ENCODE data around the gene ABCG8.

The ABCG8 gene

DNA sequence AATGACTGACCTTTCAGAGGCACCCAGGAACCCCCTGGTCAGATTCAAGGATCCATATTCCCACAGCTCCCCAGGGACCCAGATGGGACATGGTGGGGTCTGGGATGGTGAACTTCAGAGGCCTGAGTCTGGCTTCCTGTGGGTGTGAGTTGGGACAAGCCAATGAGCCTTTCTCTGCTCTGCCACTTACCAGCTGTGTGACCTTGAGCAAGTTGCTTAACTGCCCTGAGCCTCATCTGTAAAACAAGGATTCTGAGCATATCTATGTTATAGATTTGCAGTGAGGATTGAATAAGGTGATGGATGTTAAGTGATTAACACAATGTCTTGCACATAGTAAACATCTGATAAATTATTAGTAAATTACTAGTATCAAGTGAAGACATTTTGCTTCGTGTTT is 6.4 kb downstream of the ABCG8 start (continued):
- TF ChIP-seq PATZ1 (CRISPR knock-in tag; IDR thresholded peaks at IDR 0.05; ENCODE audit: borderline replicate concordance), result no peak

DNA sequence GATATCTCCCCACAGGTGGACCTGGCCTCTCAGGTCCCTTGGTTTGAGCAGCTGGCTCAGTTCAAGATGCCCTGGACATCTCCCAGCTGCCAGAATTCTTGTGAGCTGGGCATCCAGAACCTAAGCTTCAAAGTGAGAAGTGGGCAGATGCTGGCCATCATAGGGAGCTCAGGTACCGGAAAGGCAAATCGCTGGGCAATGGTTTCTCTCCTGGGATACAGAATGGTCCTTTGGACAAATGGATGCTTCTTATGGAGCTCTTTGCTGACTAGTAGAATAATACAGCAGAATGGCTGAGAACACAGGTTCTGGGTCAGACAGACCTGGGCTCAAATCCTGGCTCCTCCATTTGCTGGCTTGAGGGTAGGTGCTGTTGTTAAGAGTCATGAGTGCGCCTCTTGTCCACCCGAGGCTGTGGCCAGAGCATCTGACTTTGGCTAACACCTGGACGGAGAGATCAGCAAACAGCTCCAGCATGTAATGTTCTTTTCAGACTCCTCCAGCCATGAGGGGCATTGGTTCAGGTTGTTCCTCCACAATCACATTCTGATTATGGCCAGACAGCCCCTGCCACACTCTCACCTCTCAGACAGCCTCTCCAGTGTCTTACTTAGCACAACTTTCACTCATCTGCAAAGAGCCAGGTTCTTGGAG is 7.5 kb downstream of the ABCG8 start:
- ATAC-seq, result no peak
- TF ChIP-seq PATZ1 (CRISPR knock-in tag; IDR thresholded peaks at IDR 0.05; ENCODE audit: borderline replicate concordance) (no peak), PPARA (CRISPR knock-in tag; IDR thresholded peaks at IDR 0.05; ENCODE audit: borderline replicate concordance) (no peak), CSRNP3 (CRISPR knock-in tag; IDR thresholded peaks at IDR 0.05) (no peak), ARNTL (CRISPR knock-in tag; IDR thresholded peaks at IDR 0.05; ENCODE audit: borderline replicate concordance, low read depth) (no peak), ZC3H10 (CRISPR knock-in tag; IDR thresholded peaks at IDR 0.05) (no peak), SNAI2 (CRISPR knock-in tag; IDR thresholded peaks at IDR 0.05) (no peak), TOX (CRISPR knock-in tag; IDR thresholded peaks at IDR 0.05; ENCODE audit: borderline replicate concordance) (no peak), ZFP3 (CRISPR knock-in tag; IDR thresholded peaks at IDR 0.05) (no peak), TCF4 (CRISPR knock-in tag; IDR thresholded peaks at IDR 0.05; ENCODE audit: borderline replicate concordance) (no peak), ZNF8 (CRISPR knock-in tag; IDR thresholded peaks at IDR 0.05) (no peak), TSHZ2 (CRISPR knock-in tag; IDR thresholded peaks at IDR 0.05) (no peak), BACH2 (CRISPR knock-in tag; IDR thresholded peaks at IDR 0.05; ENCODE audit: borderline replicate concordance) (no peak), ESRRG (CRISPR knock-in tag; IDR thresholded peaks at IDR 0.05) (no peak), RARB (CRISPR knock-in tag; IDR thresholded peaks at IDR 0.05) (no peak), CREB5 (CRISPR knock-in tag; IDR thresholded peaks at IDR 0.05; ENCODE audit: low read depth) (no peak), ZNF70 (CRISPR knock-in tag; IDR thresholded peaks at IDR 0.05) (no peak), CSDC2 (CRISPR knock-in tag; IDR thresholded peaks at IDR 0.05) (no peak), ZFP30 (CRISPR knock-in tag; IDR thresholded peaks at IDR 0.05) (no peak)
- TF ChIP-seq, protein P1, sequence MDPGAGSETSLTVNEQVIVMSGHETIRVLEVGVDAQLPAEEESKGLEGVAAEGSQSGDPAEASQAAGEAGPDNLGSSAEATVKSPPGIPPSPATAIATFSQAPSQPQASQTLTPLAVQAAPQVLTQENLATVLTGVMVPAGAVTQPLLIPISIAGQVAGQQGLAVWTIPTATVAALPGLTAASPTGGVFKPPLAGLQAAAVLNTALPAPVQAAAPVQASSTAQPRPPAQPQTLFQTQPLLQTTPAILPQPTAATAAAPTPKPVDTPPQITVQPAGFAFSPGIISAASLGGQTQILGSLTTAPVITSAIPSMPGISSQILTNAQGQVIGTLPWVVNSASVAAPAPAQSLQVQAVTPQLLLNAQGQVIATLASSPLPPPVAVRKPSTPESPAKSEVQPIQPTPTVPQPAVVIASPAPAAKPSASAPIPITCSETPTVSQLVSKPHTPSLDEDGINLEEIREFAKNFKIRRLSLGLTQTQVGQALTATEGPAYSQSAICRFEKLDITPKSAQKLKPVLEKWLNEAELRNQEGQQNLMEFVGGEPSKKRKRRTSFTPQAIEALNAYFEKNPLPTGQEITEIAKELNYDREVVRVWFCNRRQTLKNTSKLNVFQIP (CRISPR knock-in tag; IDR thresholded peaks at IDR 0.05; ENCODE audit: borderline replicate concordance, low read depth), result no peak

- ATAC-seq, result no peak
These were observed 9.4 kb downstream of the ABCG8 start for GRCh38 chr2:43848214-43848613.

More at GRCh38 chr2:43848214-43848613, 9.4 kb downstream of the ABCG8 start:
- TF ChIP-seq ZFP3 (CRISPR knock-in tag; IDR thresholded peaks at IDR 0.05), result no peak
- TF ChIP-seq SNAI2 (CRISPR knock-in tag; IDR thresholded peaks at IDR 0.05), result no peak
